GM19467 (cell line): Measurements from ENCODE around the gene ZC3H4.
"Not testable (repeated sequence)": the region's sequence is repeated elsewhere in the genome, so short reads cannot be mapped to it uniquely, and the experiment has no call there.

Experiments used
- ATAC-seq: cut with Tn5 transposase; IDR thresholded peaks from one replicate; pipeline ENCODE4 v1.9.1; 2021; ENCODE audit warnings: mild to moderate bottlenecking, moderate library complexity; ENCODE audit not compliant: unreplicated experiment

Gene ZC3H4

GRCh38 chr19:47057328-47057727 is 56.2 kb downstream of the ZC3H4 start:
- no peak for ATAC-seq

DNA sequence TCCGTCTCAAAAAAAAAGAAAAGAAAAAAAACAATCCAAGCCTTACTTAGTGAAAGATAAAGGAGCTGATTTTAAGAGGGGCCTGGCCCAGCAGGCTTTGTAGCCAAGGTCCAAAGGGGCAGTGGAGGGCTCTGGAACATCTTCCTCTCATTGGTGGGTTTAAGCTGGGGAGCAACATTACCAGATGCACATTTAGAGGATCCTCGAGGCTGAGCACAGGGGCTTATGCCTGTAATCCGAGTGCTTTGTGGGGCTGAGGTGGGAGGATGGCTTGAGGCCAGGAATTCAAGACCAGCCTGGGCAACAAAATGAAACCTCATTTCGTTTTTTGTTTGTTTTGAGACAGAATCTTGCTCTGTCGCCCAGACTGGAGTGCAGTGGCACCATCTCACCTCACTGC is 57.2 kb downstream of the ZC3H4 start:
- ATAC-seq = no peak

- not testable (repeated sequence) for ATAC-seq
These were observed 63.0 kb downstream of the ZC3H4 start for GRCh38 chr19:47050562-47050961.

GRCh38 chr19:47049307-47049700 is 64.3 kb downstream of the ZC3H4 start:
- ATAC-seq = no peak

DNA sequence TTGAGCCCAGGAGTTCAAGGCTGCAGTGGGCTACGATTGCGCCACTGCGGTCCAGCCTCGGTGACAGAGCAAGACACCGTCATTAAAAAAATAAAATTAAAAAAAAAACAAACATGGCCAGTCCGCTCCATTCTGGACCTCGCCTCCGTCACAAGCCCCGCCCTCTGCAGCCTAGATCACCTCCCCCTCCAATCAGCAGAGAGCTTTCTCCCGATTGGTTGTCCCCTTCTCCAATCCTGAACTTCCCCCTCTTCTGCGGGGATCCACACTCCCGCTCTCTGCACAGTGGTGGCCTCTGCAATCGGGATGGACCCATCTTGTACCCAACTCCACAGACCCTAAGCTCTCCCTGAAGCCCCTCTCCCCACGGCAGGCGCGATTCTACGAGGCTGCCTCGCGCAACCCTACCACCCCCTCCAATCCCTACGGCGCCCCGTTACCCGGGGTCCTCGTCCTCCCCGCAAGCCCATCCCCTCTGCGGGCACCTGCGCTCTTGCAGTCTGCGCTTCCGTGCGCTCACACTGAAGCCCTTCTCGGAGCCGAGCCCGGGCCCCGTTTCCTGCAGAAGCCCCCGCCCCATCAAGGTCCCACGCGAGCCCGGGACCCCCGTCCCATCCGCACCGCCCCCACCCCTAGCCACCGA is 65.7 kb downstream of the ZC3H4 start:
- ATAC-seq = peak; percentile 42

DNA sequence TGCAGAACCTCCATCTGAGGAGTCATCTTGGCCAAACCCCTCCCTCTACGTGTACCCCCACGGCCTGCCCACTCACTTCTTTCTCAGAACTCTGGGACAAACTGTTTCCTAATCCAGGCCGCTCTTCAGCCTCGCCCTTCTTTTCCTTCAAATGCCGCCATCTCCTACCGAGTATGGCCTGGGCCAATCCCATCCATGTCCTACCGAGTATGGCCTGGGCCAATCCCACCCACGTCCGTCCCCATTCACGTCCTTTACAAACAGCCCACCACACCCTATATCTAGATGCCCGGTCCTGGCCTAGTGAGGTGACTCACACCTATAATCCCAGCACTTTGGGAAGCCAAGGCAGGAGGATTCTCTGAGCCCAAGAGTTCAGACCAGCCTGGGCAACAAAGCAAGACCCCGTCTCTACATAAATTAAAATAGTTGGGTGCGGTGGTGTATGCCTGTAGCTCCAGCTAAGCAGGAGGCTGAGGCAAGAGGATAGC is 66.3 kb downstream of the ZC3H4 start:
- no peak for ATAC-seq

DNA sequence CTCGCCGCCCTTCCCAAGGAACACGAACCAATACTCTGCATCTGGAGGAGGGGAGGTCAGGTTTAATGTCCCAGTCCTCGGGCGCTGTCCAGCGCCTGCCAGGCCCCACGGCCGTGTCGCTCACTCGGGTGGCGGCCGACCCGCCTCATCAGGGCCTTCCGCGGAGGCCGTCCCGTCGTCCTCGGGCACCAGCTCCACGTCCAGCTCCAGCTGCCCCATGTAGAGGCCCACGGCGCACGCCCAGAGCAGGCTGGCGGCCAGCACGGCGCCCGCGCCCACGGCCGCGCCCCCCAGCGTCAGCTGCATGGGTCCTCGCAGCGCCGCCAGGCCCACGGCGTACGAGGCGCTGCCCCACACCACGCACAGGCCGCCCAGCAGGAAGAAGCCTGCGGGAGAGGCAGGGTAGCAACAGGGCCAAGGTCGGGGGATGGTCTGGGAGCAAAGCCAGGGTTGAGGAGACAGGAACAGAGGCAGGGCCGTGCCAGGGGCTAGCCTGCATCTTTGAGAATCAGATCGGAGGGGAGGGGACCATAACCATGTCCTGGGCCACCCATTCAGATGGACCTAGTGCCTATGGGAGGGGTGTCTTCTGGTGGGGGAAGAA is 67.6 kb downstream of the ZC3H4 start:
- ATAC-seq = no peak

GRCh38 chr19:47044946-47045866 is 68.4 kb downstream of the ZC3H4 start:
- ATAC-seq = no peak

GRCh38 chr19:47040869-47041268 is 72.7 kb downstream of the ZC3H4 start:
- ATAC-seq = no peak

DNA sequence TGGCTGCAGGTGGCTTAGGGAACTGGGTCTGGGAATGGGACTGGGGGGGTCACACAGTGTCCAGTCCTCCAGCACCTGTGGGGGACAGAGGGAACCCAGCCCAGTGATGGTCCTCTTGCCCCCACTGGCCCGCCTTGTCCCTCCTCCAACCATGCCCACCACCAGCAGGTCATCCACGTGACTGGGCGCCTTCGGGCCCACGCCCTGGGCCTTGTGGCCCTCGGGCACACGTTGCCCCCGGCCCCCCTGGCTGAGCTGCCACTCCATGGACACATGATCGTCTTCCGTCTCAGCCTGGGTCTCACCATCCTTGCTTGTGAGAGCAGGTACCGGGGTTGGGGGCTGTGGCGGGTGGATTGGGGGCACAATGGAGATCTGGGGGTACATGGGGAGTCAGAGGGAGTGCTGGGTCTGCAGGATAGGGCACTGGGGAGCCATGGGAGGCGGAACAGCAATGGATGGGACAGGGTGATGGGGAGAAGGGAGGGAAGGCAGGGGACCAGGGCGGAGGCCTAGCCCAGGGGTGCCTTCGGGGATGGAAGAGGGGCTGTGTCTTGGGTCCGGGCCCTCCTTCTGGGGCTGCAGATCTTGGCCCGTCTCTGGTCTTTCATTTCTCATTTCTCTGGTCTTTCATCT is 74.2 kb downstream of the ZC3H4 start:
- ATAC-seq = no peak

DNA sequence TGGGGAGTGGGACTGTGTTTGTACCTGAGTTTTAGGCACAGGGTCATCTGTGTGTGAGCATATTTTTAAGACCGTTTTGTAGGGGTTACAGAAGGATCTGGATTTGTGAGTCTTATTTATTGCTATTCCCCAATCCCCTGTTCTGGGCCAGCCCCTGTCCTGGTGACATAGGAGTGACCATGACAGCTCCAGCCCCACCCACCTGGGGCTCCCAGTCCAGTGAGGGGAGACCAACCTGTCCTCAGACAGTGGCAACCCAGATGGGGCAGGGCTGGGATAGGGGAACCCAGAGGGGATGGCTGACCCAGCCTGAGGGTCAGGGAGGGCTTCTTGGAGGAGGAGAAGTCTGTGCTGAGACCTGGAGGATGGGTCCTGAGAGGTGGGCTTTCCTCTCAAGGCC is 75.8 kb downstream of the ZC3H4 start:
- ATAC-seq = no peak

GRCh38 chr19:47036097-47036651 is 77.4 kb downstream of the ZC3H4 start:
- no peak for ATAC-seq

- peak; percentile 69 for ATAC-seq
These were observed 78.2 kb downstream of the ZC3H4 start for GRCh38 chr19:47035127-47036096.

DNA sequence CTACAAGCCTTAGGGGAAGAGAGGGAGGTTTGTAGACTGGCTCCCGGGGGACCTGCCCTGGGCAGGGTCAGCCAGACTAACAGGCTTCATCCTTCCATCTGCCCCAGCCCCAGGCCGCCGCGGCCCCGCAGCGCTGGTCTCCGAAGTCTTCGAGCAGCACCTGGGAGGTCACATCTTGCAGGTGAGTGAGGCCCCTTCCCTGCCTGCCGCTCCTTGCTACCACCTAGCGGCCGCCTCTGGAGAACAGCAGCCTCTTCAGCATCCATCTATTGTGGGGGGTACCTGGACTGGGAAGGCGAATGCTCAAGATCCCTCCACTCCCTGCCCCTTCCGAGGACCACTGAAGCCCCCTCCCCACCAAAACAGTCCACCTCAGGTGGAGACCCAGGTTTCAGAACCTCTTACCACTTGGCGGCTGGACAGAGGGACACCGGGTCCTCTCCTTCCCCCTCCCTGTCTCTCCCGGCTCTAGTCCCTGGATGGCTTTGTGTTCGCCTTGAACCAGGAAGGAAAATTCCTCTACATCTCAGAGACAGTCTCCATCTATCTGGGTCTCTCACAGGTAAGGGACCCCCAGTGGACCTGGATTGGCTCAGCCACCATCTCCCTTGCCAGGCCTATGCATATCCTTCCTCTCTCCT is 81.3 kb downstream of the ZC3H4 start:
- no peak for ATAC-seq

DNA sequence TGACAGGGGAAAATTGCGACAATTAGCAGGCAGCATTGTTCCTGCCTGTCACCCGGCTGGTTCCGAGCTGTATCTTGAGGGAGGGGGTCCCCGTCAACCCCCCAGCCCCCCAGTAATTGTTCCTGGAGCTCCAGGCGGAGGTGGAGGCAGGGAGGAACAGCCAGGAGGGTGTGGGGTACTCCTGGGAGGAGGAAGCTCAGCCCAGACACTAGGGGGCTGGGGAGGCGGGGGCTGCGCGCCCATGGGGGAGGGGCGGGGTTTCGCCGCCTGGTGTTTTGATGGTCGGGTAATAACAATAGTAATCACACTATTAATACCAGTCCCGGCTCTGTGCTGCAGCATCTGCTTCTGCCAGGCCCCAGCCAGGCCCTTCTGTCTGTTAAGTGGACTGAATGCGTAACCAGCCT is 85.4 kb downstream of the ZC3H4 start:
- no peak for ATAC-seq

- ATAC-seq = no peak
These were observed 85.9 kb downstream of the ZC3H4 start for GRCh38 chr19:47027586-47028088.

DNA sequence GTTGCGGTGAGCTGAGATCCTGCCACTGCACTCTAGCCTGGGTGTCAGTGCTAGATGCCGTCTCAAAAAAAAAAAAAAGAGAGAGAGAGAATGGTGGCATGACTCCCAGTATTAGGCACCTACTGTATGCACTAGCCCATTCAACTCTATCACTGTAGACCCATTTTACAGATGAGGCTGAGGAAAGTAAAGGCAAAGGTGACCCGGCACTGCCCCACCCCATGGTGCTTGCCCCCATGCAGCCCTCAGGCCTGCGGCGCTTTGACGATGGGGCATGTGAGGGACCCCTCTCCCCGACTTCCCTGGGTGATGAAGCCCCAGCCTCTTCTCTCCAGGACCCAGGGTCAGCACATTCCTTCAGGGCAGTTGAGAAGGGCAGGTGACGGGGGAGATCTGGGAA is 86.7 kb downstream of the ZC3H4 start:
- no peak for ATAC-seq

GRCh38 chr19:47026156-47026555 is 87.4 kb downstream of the ZC3H4 start:
- no peak for ATAC-seq

GRCh38 chr19:47024502-47024901 is 89.1 kb downstream of the ZC3H4 start:
- ATAC-seq = no peak
